NCI-H1105 treated with DMSO at 0.1 percent for 48 hours (cell line): Measurements from ENCODE around the gene FIGLA.

ENCODE experiments used
- DNase-seq: peaks from one replicate; lab custom pipeline; 2025; lab: John Stamatoyannopoulos, UW

FIGLA gene

DNA sequence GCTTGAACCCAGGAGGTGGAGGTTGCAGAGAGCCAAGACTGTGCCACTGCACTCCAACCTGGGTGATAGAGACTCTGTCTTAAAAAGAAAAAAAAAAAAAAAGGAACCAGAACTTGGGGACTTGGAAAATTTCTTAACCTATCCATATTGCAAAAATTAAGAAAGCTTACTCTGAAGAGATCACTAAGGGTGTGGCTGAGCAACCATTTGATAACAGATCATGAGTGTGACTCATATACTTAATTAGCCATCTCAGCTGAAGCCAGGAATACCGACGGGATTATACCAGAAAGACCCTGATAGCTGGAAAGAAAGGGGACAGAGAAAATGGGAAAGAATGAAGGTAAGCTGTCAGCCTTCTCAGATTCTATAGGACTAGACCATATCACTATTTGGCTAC is 15.3 kb downstream of the FIGLA start:
- no peak for DNase-seq

DNA sequence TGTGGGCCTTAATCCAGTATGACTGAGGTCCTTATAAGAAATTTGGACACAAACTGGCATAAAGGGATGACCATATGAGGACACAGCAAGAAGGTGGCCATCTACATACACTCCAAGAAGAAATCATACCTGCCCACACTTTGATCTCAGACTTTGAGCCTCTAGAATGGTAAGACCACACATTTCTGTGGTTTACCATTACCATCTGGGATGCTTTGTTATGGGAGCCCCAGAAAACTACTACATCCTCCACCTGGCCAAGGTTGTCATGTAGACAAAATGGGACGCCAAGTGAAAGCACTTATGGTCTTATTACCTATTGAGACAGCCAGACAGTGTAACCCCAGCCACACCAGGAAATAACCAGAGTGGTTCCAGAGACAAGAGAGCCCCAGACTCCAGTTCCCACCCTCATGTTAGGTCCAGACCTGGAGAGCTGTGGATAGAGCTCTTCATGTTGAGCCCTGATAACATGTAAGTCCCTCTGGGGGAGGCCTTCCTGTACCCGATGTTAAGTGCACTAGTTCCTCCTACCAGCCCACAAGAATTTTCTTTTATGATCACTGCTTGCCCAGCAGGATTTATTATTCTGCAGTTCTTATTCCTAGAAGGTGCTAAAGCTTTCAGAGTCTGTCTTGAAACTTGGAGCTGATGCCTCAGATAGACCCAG is 17.8 kb downstream of the FIGLA start:
- no peak for DNase-seq

DNA sequence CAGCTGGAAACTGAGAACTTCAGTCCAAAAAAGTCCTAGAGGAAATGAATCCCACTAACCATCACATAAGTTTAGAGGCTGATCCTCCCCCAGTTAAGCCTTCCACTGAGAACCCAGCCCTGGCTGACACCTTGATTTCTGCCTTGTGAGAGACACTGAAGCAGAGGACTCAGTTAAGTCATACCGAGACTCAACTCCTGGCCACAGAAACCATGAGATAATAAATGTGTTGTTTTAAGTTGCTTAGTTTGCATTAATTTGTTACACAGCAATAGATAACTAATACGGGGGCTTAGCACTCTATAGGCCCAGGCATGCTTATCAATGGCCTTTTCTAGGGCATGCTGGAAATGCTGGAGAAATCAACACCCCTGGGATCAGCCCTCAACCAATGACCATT is 19.0 kb downstream of the FIGLA start:
- DNase-seq: no peak

DNA sequence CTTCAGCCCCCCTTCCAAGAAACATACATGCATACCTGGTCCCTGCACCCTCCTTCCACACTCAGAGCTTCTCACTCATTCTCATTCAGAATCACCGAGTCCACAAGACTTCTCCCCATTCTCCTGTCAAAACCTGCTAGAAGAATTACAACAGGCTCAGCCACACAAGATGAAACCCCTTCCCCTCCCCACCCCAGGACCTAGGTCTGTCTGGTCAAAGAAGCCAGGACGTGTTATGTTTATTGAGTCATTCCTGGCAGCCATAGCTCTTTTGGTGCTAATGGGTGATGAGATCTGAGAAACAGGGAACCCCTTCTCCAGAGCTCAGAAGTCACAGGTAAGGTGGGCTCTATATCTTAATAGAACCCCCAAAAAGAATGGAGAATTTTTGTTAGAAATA is 21.0 kb downstream of the FIGLA start:
- DNase-seq: no peak

DNA sequence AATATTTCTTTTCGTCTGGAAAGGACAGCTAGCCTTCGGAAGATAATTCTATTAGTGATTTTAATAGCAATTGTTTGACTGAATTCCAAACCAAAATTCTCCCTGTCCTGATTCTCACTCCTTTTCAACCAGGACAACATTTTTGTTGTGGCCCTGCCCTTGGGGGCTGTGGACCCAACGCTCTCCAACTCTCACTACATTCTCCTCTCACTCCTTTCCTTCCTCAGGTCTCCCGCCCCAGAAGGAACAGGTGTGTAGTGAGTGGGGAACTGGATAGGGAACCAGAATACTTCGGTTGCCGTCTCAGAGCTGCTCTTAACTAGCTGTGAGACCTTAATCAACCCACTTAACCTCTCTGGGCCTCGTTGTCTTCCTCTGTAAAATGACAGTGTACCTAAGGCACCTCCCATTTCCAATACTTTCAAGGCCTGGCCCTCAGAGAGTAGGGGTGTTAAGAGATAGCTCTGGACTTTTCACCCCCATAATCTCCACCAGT is 21.8 kb downstream of the FIGLA start:
- no peak for DNase-seq

DNA sequence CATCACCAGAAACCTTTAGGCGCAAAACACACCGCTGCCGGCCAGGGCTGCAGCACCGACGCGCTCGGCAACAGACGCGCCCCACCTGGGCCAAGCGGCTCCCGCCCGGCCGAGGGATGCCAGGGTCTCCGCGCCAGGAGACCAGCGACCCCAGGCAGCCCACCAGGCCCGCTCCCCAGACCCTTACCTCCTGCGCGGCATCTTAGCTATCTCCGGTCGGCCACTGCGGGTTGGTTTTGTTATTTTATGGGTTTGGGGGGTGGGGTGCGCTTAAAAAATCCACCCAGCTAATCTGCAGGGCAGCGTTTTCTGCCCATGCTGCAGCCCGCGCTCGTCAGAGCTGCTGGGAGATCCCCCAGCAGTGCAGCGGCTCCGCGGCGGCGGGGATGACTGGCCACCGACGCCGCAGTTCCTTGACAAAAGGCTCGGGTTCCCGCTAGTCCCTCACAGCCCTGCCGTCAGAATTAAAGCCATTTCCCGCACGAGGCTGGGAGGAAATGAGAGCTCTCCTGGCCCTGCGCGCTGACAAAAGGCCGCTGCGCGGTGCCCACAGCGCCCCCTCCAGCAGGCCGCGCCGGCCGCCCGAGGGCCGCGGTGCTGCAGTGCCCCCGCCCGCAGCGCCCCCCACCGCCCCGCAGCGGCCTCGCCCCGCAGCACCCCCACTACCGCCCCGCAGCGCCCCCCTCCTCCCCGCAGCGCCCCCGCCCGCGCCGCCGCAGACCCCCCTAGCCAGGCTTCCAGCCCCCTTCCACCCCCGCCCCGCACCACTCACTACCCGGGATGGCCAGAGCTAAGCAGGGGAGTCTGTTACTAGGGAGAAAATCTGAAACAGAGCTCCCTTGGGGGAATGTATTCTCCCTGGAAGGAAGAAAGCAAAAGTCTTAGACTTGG is 22.5 kb downstream of the FIGLA start, which contains the start of gene ADD2:
Gene ADD2 (minus strand): TSS at position 502 of the 891 bp plus-strand sequence. CDS start 61,792 bp downstream, outside the sequence.
- peak; percentile 44 for DNase-seq

DNA sequence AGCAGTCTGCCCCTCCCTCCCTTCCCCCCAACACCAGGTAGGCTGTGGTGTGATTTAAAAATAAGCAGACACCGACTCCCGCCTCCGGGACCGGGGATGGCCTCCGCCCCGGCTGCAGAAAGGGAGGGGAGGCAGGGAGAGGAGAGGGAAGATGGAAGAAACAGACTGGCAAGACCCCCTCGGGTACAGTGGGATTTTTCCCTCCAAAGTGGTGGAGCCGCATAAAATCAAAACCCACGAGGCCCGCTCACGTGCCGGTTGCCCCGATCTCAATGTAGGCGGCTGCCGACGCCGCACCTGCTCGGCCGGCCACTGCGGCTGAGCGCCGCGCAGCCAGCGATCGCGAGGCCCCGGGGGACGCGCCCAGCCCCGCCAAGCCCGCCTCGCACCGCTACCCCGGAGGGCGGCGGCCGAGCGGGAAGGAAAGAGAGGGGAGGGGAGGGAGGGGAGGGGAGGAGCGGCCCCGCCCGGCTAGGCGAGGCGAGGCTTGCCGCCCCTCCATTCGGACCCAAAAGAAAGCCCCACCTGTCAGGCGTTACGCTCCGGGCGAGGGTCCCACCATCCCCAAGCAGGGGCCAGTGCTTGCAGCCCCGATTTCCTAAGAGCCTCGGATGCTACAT is 23.3 kb downstream of the FIGLA start:
- peak; percentile 72 for DNase-seq

DNA sequence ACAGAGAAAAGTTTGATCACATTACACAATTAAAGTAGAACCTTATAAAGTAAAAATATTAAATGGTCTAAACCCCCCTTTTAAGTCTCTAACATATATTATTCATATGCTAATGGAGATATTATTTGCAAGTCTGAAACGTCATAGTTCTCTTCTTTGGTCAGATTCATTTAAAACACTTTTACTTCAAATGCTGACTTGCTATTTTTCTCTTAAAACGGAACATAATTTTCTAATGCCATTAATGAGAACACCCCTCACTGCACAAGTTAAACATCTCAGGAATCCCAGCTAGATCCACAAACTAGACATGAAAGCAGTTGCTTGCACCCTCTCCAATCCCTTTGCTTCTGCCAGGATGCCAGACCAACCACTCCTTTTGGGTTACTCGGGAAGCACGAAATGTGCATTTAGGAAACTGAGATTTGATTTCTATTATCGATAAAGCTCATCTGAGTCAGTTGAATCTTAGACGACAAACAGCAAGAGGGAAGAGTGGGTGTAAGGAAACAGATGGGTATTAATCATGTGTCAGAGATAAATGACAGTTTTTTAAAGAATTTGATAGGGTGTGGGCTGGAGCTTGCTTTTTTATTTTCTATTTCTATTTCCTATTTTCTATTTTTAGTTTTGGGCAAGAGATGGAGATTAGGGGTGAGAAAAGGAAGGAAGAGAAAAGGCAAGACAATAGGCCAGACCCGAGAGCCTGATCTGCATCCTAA is 23.9 kb downstream of the FIGLA start:
- peak; percentile 27 for DNase-seq

DNA sequence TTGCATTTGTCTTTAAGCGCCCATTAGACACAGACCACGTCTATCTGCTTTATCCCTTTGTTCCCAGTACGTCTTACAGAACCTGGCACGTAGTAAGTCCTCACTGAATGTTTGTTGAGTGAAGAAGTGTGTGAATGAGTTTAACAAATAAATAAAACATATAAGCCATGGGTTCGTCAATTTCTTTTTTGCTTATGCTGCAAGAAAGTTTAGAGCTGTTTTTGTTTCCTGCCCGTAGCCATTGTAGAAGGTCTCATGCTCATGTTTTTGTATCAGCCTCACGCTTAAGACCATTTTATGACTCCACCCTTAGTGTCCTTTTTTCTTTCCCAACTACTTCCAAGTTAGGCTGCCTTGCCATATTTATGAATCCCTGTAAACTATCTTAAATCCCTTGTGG is 24.9 kb downstream of the FIGLA start:
- no peak for DNase-seq

DNA sequence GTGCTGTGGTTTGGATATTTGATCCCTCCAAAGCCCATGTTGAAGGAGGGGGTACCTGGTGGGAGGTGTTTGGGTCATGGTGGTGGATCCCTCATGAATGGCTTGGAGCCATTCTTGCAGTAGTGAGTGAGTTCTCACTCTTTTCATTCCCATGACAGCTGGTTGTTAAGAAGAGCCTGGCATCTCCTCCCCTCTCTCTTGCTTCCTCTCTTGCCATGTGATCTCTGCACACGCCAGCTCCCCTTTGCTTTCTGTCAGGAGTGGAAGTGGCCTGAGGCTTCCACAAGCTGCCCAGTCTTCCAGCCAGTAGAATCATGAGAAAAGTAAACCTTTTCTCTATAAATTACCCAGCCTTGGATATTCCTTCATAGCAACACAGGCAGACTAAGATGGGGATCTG is 31.0 kb downstream of the FIGLA start:
- no peak for DNase-seq

DNA sequence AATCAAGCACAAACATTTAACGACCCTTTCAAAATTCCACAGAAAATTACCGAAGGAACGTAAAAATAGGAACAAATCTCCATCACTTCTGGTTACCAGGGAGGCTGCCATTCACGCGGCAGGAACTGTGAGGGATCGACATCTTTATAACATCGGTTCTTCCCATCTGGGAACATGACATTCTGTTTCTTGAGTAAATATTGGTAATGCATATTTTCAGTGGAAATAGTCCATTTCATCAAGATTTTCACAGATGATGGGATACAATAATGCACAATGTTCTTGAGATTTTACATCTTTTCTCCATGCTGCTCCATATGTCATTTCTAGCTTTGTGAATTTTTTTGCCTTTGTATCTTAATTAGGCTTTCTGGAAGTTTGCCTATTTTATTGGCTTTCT is 32.5 kb downstream of the FIGLA start:
- DNase-seq: no peak

DNA sequence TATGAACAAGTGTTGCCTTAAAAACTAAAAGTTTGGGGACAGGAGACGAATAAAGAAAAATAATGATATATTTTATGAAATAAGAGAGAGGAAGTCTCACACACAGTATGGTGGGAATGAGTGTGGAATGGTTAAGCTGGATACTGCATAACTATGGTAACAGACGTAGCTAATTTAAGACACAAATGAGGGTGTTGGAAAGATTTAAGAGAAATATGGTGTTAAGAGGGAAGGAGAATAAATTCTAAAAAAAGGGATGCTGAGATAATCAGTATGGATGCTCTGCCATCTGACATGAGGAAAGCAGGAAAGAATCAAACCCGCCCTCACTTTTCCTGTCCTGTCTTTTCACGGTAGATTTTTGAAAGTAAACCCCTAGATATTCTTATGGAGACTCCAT is 33.1 kb downstream of the FIGLA start:
- no peak for DNase-seq

DNA sequence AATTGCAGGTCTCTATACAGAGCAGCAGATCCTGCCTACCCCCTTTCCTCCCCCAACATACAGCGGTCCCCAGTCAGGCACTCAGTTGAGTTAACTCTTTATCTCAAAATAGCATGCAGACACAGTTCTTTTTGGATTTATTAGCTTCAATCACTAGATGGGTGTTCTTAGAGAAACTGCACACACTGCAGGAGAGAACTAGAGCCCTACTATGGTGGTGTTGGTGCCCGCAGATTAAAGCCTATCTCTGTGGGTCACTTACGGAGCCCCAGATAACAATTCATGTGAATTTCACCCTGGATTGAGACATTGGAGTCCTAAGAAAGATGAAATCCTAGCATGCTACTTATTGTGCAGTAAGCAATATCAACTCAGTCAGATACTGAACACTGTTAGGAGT is 34.3 kb downstream of the FIGLA start:
- no peak for DNase-seq

DNA sequence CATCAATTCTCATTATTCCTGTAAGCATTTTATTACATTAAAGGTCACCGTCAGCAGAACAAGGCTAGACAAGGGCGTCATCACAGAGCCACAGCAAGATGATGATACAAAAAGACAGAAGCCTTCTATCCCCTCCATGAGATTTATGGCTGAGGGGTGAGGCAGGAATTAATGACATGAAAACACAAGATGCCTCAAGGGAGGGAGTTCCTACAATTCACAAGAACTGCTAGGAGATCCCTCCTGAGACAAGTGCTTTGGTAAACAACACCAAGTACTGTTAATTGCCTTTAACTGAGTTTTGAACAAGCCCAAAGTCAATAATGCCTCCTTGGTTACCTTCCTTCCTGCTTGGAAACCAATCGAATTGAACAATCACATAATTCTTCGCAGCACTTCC is 36.5 kb downstream of the FIGLA start:
- peak; percentile 56 for DNase-seq

DNA sequence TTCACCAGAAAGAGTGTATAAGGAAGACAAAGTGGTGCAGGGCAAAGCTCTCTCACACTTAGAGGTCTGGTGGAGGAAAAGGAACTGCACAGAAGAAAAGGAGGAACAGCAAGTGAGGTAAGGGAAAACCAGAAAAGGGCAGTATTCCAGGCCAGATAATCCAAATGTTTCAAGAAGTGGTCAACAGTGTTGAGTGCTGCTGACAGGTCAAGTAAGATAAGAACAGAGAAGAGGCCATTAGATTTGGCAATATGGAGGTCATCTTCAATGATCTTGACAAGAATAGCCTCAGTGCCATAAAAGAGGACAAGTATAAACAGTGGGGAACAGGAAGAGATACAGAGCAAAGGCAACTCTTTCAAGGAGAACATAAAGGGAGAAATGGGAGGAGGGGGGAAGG is 37.4 kb downstream of the FIGLA start:
- DNase-seq: no peak

DNA sequence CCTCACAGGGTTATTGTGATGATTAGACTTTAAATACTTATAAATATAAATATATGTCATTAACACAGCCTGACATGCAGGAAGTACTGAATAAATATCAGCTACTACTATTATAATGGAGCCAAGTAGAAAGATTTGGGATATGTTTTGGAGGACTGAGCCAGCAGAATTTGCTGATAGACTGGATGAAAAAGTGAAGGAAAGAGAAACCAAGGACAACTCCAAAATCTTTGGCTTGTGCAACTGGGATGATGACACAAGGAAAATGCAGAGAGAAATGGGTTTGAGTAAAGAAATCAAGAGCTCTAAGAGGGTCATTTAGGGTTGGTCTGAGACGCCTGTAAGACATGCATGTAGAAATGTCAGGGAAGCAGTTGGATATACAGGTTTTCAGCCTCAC is 38.0 kb downstream of the FIGLA start:
- DNase-seq: no peak

DNA sequence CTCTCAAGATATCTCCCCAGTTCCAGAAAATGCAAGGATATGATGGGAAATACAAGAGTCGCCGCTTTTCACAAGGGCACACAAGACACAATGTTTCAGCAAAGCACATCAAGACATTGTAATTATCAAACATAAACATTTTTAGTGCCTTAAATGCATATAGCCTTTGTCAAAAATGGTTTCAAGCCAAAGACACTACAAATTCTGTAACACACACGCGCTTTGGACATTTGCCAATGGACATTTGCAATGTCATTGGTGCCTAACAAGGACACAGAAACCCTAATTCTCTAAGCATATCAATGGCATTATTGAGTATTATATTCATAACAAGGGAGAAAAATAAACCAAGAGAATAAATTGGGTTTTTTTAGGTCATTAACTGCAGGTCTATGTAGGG is 38.6 kb downstream of the FIGLA start:
- no peak for DNase-seq

DNA sequence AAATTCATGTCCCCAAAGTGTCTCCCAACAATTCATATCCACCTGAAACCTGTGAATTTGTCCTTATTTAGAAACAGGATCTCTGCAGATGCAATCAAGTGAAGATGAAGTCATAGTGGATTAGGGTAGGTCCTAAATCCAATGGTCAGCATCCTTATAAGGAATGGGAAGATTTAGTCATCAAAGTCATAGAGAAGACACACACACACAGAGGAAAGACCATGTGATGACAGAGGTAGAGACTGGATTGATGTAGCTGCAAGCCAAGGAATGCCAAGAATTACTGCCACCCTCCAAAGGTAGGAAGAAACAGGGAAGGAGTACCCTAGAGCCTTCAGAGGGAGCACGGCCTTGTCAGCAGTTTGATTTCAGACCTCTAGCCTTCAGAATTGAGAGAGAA is 40.1 kb downstream of the FIGLA start:
- no peak for DNase-seq

DNA sequence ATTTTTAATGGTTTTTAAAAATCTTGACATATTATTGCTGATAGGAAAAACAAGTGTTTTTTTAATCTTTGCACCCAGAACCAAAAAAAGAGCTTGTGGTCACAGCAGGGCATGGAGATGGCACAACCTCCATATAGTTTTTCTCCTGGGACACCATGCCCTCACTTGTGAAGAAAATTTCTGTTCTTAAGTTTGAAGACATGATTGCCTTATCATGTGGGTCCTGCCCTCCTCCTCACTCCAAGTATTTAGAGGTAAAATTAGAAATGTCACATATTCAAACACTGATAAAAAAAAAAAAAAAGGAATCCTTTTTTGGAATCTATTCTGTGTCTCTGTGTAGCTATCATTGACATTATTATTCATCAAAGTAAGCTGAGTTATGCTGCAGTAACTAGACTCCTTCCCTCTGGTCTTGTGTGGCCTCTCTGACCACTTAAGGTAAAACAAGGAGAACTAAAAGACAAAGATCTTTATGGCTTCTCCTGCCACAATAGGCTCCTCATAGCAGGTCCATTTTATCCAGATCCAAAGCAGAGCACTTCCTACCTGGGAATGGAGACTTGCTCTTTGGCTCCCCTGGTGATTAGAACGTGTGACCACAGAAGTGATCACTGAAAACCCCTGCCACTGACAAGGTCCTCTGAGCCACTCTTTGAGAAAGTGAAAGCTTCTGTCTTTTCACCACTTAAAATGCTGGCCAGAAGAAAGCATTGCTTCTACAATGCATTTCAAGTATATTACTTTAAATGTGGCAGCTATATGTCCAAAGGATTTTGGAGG is 42.2 kb downstream of the FIGLA start:
- no peak for DNase-seq

DNA sequence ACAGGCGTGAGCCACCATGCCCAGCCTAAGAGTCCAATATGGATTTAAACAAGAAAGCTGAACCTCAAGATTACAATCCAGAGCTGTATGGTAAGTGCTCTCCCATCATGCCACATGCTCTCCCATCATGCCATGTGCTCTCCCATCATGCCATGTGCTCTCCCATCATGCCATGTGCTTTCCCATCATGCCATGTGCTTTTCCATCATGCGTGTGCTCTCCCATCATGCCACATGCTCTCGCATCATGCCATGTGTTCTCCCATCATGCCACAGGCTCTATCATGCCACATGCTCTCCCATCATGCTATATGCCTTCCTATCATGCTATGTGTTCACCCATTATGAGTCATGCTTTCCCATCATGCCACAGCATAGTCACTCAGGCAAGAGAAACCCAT is 43.2 kb downstream of the FIGLA start:
- no peak for DNase-seq
